Mesenchymal stem cell (in vitro differentiated cells and primary cell): ENCODE results near the gene HPCAL1.
"Not testable (repeated sequence)": the region's sequence is repeated elsewhere in the genome, so short reads cannot be mapped to it uniquely, and the experiment has no call there.

Source experiments
- DNase-seq: peaks from one replicate; pipeline ENCODE4 v3.0.0-alpha.2; 2013
- H2AFZ ChIP-seq: one replicate; pipeline ENCODE4 v1.6.1; 2013; ENCODE audit warnings: low read depth, mild to moderate bottlenecking, control low read depth, inconsistent platforms, low read length, moderate library complexity
- H2AK5ac ChIP-seq: 2 replicates; pipeline ENCODE4 v1.6.1; 2013; ENCODE audit warnings: low read length, moderate library complexity, mild to moderate bottlenecking, inconsistent platforms; ENCODE audit not compliant: severe bottlenecking
- H2BK120ac ChIP-seq: one replicate; pipeline ENCODE4 v1.6.1; 2013; ENCODE audit warnings: low read depth, mild to moderate bottlenecking, inconsistent platforms, low read length, moderate library complexity
- H2BK12ac ChIP-seq, 2 experiments: one replicate each; pipeline ENCODE4 v1.6.1; 2013; ENCODE audit warnings: inconsistent platforms in 2 of 2, low read length in 2 of 2, mild to moderate bottlenecking in 2 of 2, moderate library complexity in 2 of 2, control low read depth in 1 of 2
- H2BK15ac ChIP-seq: one replicate; pipeline ENCODE4 v1.6.1; 2013; ENCODE audit warnings: mild to moderate bottlenecking, low read depth, inconsistent platforms; ENCODE audit not compliant: poor library complexity, severe bottlenecking
- H2BK5ac ChIP-seq: 2 replicates; pipeline ENCODE4 v1.6.1; 2013; ENCODE audit warnings: low read depth, mild to moderate bottlenecking, low read length, control low read depth, inconsistent platforms; ENCODE audit not compliant: poor library complexity, severe bottlenecking
- H3K14ac ChIP-seq, 2 experiments: one replicate each; pipeline ENCODE4 v1.6.1; 2013; ENCODE audit warnings: inconsistent platforms in 2 of 2, low read length in 2 of 2, control low read depth in 1 of 2, mild to moderate bottlenecking in 1 of 2, moderate library complexity in 1 of 2
- H3K18ac ChIP-seq, 2 experiments: one replicate each; pipeline ENCODE4 v1.6.1; 2013; ENCODE audit warnings: inconsistent platforms in 2 of 2, low read length in 2 of 2, control low read depth in 1 of 2, low read depth in 1 of 2, mild to moderate bottlenecking in 1 of 2
- H3K23ac ChIP-seq, 2 experiments: one replicate each; pipeline ENCODE4 v1.6.1; 2013; ENCODE audit warnings: inconsistent platforms in 2 of 2, low read length in 2 of 2, mild to moderate bottlenecking in 2 of 2, moderate library complexity in 2 of 2, control low read depth in 1 of 2
- H3K27ac ChIP-seq: 2 replicates; pipeline ENCODE4 v1.5.1; 2013; ENCODE audit warnings: mild to moderate bottlenecking, moderate library complexity, low read length, control low read depth, inconsistent platforms; ENCODE audit not compliant: poor library complexity, severe bottlenecking
- H3K27me3 ChIP-seq, 2 experiments: 2 replicates each; pipeline versions ENCODE4 v1.6.1 to v1.7.0; 2013; ENCODE audit warnings: low read length in 2 of 2, mild to moderate bottlenecking in 2 of 2, moderate library complexity in 2 of 2, control low read depth in 1 of 2, inconsistent platforms in 1 of 2; ENCODE audit not compliant: control insufficient read depth in 1 of 2, insufficient read depth in 1 of 2
- H3K36me3 ChIP-seq, 2 experiments: 2 replicates each; pipeline versions ENCODE4 v1.6.1 to v1.7.0; 2013; ENCODE audit warnings: low read length in 2 of 2, control low read depth in 1 of 2, inconsistent platforms in 1 of 2, low read depth in 1 of 2, mild to moderate bottlenecking in 1 of 2; ENCODE audit not compliant: insufficient read depth in 2 of 2, control insufficient read depth in 1 of 2
- H3K4ac ChIP-seq, 2 experiments: one replicate each; pipeline ENCODE4 v1.6.1; 2013; ENCODE audit warnings: inconsistent platforms in 2 of 2, low read length in 2 of 2, mild to moderate bottlenecking in 2 of 2, moderate library complexity in 2 of 2, control low read depth in 1 of 2, low read depth in 1 of 2
- H3K4me1 ChIP-seq: 2 replicates; pipeline ENCODE4 v1.6.1; 2013; ENCODE audit warnings: low read depth, low read length, control low read depth; ENCODE audit not compliant: control insufficient read depth, insufficient read depth
- H3K4me2 ChIP-seq: 2 replicates; pipeline ENCODE4 v1.6.1; 2013; ENCODE audit warnings: low read length, mild to moderate bottlenecking, inconsistent platforms; ENCODE audit not compliant: poor library complexity, severe bottlenecking
- H3K4me3 ChIP-seq, 2 experiments: 2 replicates each; pipeline versions ENCODE4 v1.5.1 to v1.7.0; 2013; ENCODE audit warnings: low read length in 2 of 2, mild to moderate bottlenecking in 2 of 2, control low read depth in 1 of 2, low read depth in 1 of 2; ENCODE audit not compliant: insufficient read depth in 1 of 2
- H3K79me1 ChIP-seq: replicated peaks from 2 replicates; pipeline ENCODE4 v1.6.1; 2013; ENCODE audit warnings: mild to moderate bottlenecking, control low read depth, low read length, inconsistent platforms; ENCODE audit not compliant: poor library complexity, severe bottlenecking
- H3K9ac ChIP-seq: 2 replicates; pipeline ENCODE4 v1.7.0; 2013; ENCODE audit warnings: mild to moderate bottlenecking, low read length, moderate library complexity
- H3K9me3 ChIP-seq: 2 replicates; pipeline ENCODE4 v1.7.0; 2013; ENCODE audit warnings: mild to moderate bottlenecking, low read length; ENCODE audit not compliant: control insufficient read depth
- H4K8ac ChIP-seq: one replicate; pipeline ENCODE4 v1.6.1; 2013; ENCODE audit warnings: inconsistent platforms, mild to moderate bottlenecking, low read length, moderate library complexity
- H4K91ac ChIP-seq: one replicate; pipeline ENCODE4 v1.6.1; 2013; ENCODE audit warnings: mild to moderate bottlenecking, low read length, inconsistent platforms
- WGBS: methylation state at CpG from one replicate; pipeline ENCODE4 v1.1.7; 2013; ENCODE audit warnings: mixed read lengths; 5-methylcytosine and 5-hydroxymethylcytosine counted together

The HPCAL1 gene

DNA sequence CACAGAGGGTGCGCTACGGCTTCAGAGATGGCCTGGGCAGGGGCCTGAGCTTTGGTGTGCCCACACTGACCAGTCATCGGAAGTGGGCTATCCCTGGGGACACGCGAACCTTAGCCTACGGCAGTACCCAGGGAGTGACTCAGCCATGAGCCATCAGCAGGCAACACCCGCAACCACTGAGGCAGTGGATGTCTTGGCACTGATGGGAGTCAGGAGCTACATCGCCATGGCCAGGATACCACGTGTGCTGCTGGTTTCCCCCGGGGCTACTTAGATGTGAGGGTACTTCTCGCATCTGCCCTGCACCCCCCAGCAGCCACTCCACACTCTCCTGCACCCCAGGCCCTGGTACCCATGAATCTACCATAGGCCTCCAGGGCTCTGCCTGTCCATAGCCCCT, 12.8 kb upstream of the HPCAL1 start:
- H3K4me2 ChIP-seq = no peak overlapping the region
- H3K23ac ChIP-seq = no peak overlapping the region
- no peak overlapping the region for H3K4me3 ChIP-seq
- H2AK5ac ChIP-seq = no peak overlapping the region
- H3K27me3 ChIP-seq = no peaks in the 10 kb centered on the region
- H3K79me1 ChIP-seq = no peaks in the 10 kb centered on the region
- H2BK5ac ChIP-seq = no peak overlapping the region
- WGBS = 78% methylated on average over 11 of the region's 11 CpGs
- no peak overlapping the region for H3K27ac ChIP-seq
- H3K36me3 ChIP-seq = no peaks in the 10 kb centered on the region
- H3K14ac ChIP-seq = peak overlapping the region in 1 of 2 experiments; percentile 78
- H3K9ac ChIP-seq = no peak overlapping the region
- peak overlapping the region in 1 of 2 experiments; percentile 59 for H2BK12ac ChIP-seq
- H3K4ac ChIP-seq = peak overlapping the region in 1 of 2 experiments; percentile 20
- H4K8ac ChIP-seq = peak overlapping the region; percentile 65
- peak overlapping the region; percentile 29 for H2BK15ac ChIP-seq
- H2BK120ac ChIP-seq = no peak overlapping the region
- H2AFZ ChIP-seq = no peak overlapping the region
- peak overlapping the region; percentile 49 for H4K91ac ChIP-seq
- peak; percentile 58 for DNase-seq
- H3K4me1 ChIP-seq = peaks cover 24% of the 10 kb centered on the region
- peak overlapping the region; percentile 56 to 67 for H3K18ac ChIP-seq
- H3K9me3 ChIP-seq = peaks cover 17% of the 10 kb centered on the region

DNA sequence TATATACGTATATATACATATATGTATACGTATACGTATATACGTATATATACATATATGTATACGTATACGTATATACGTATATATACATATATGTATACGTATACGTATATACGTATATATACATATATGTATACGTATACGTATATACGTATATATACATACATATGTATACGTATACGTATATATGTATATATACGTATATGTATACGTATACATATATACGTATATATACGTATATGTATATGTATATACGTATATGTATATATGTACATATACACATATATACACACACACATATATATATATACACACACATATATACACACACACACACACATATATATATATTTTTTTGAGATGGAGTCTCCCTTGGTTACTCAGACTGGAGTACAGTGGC, 11.3 kb upstream of the HPCAL1 start:
- H3K4me2 ChIP-seq, DNase-seq, H2BK12ac ChIP-seq, H3K79me1 ChIP-seq, H3K4ac ChIP-seq, H3K27me3 ChIP-seq, H3K18ac ChIP-seq, H2BK120ac ChIP-seq, H3K4me3 ChIP-seq, H2AK5ac ChIP-seq, H2BK15ac ChIP-seq, H3K23ac ChIP-seq, H2BK5ac ChIP-seq, H4K8ac ChIP-seq, H3K27ac ChIP-seq, H3K14ac ChIP-seq, H3K36me3 ChIP-seq, H2AFZ ChIP-seq, H3K9ac ChIP-seq, H4K91ac ChIP-seq: not testable (repeated sequence)
- no CpG with 5 or more reads among the region's 20 CpGs for WGBS
- peaks cover 17% of the 10 kb centered on the region for H3K9me3 ChIP-seq
- peaks cover 10% of the 10 kb centered on the region for H3K4me1 ChIP-seq

DNA sequence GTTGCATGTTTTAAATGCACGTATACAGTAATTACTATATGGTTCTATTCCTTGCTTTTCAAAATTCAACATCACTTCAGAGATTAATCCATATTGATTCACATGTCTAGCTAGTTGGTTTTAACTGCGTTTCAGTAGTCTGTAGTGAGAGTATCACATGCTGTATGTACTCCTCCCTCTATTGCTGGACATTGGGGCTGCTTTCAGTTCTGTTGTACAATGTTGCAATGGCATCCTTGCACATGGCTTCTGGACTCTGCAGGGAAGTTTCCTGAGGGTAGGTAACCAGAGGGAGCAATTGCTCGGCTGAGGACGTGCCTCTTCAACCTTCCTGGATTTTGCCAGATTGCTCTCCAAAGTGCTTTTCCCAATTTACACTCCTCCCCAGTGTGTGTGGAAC, 10.7 kb upstream of the HPCAL1 start:
- no peak overlapping the region for H3K18ac ChIP-seq
- H2AK5ac ChIP-seq = no peak overlapping the region
- no peaks in the 10 kb centered on the region for H3K27me3 ChIP-seq
- no peak overlapping the region for H3K4ac ChIP-seq
- no peak overlapping the region for H2BK15ac ChIP-seq
- no peak overlapping the region for H2BK12ac ChIP-seq
- no peak overlapping the region for H4K91ac ChIP-seq
- no peak overlapping the region for H2BK5ac ChIP-seq
- H3K4me1 ChIP-seq = peaks cover 6% of the 10 kb centered on the region
- H2BK120ac ChIP-seq = no peak overlapping the region
- peaks cover 17% of the 10 kb centered on the region for H3K9me3 ChIP-seq
- H3K4me3 ChIP-seq = no peak overlapping the region
- no peak overlapping the region for H2AFZ ChIP-seq
- H4K8ac ChIP-seq = no peak overlapping the region
- DNase-seq = no peak
- H3K79me1 ChIP-seq = no peaks in the 10 kb centered on the region
- H3K36me3 ChIP-seq = no peaks in the 10 kb centered on the region
- no peak overlapping the region for H3K9ac ChIP-seq
- no peak overlapping the region for H3K23ac ChIP-seq
- no peak overlapping the region for H3K27ac ChIP-seq
- H3K14ac ChIP-seq = no peak overlapping the region
- 91% methylated on average over 3 of the region's 4 CpGs for WGBS
- H3K4me2 ChIP-seq = no peak overlapping the region

DNA sequence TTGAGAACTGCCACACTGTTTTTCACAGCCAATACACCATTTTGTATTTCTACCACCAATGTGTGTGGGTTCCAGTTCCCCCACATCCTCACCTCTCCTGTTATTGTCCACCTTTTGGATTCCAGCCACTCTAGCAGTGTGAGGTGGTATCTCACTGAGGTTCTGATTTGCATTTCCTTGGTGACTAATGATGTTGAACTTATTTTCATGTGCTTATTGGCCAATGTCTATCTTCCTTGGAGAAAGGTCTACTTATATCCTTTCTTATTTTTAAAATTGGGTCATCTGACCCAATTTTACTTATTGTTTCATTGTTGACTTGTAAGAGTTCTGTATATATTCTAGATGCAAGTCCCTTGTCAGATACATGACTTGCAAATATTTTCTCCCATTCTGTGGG, 9.1 kb upstream of the HPCAL1 start:
- Histone ChIP-seq H2BK12ac (no peak overlapping the region), H3K18ac (no peak overlapping the region), H3K23ac (no peak overlapping the region), H4K91ac (no peak overlapping the region), H2AFZ (no peak overlapping the region), H3K4me3 (peak overlapping the region in 1 of 2 experiments; percentile 15), H3K79me1 (no peaks in the 10 kb centered on the region), H3K4me2 (no peak overlapping the region), H2BK15ac (no peak overlapping the region), H3K27me3 (no peaks in the 10 kb centered on the region), H3K4me1 (peaks cover 10% of the 10 kb centered on the region), H3K9ac (no peak overlapping the region), H2AK5ac (no peak overlapping the region), H3K27ac (no peak overlapping the region), H3K4ac (no peak overlapping the region), H3K36me3 (no peaks in the 10 kb centered on the region), H3K9me3 (peaks cover 17% of the 10 kb centered on the region), H3K14ac (no peak overlapping the region), H2BK120ac (no peak overlapping the region), H4K8ac (no peak overlapping the region), H2BK5ac (no peak overlapping the region)
- DNase-seq = no peak
